ENCODE results near the gene D2HGDH. TPM values are rescaled to one million over a fixed set of nuclear protein-coding genes. Genes with fewer than 3 reads are reported as not detected.

Gene D2HGDH
- total and polyA plus RNA-seq, 2 of the 8 experiments (the other 6 are each of a cell fraction or from before 2014, with no cell fraction given) = 3.4 to 8.1 TPM

GRCh38 chr2:241777686-241778627 is 43.5 kb downstream of the D2HGDH start:
- H3K27ac ChIP-seq (ENCODE audit: low read depth, low read length) = no peak overlapping the region
- peaks cover 17 to 20% of the 10 kb centered on the region in 2 experiments for H3K9me3 ChIP-seq (ENCODE audit: insufficient read depth in 2 of 2, low read depth in 1 of 2, low read length in 1 of 2)
- 0 out of 2 replicates have a peak overlapping the region, but pooled peaks have one; percentile 9 for H2BK12ac ChIP-seq (ENCODE audit: low read depth, low read length)
- no peak overlapping the region for H2BK20ac ChIP-seq (ENCODE audit: low read length)
- H4K5ac ChIP-seq (ENCODE audit: insufficient read length, low read depth, low read length) = peak overlapping the region; percentile 15
- H3K4ac ChIP-seq (replicated peaks; ENCODE audit: insufficient read length, low read depth, low read length) = no peak overlapping the region
- H3K36me3 ChIP-seq (ENCODE audit: control insufficient read depth in 2 of 4, insufficient read depth in 4 of 4, low read length in 3 of 4) = no peaks in the 10 kb centered on the region
- no peak overlapping the region for H2AFZ ChIP-seq (ENCODE audit: low read length)
- no peak overlapping the region for H2AK5ac ChIP-seq (ENCODE audit: low read depth, low read length)
- H3K79me1 ChIP-seq (ENCODE audit: low read depth, low read length) = no peaks in the 10 kb centered on the region
- no peaks in the 10 kb centered on the region for H3K23me2 ChIP-seq (ENCODE audit: low read depth, low read length)
- ChIA-PET CTCF (ENCODE audit: partially characterized antibody) (no interaction called here), POLR2A (ENCODE audit: partially characterized antibody) (interaction anchor here (1.1 kb wide), 1 partner anchor 56 kb away, joined by 3 read pairs; no protein-coding TSS in a partner anchor)
- H2BK15ac ChIP-seq (ENCODE audit: low read length) = no peak overlapping the region; the same call in 1 of the 2 replicates
- no peak overlapping the region for H2BK5ac ChIP-seq (ENCODE audit: low read depth, low read length)
- H3K18ac ChIP-seq (ENCODE audit: extremely low read depth, low read length) = peak overlapping the region; percentile 48; the same call in 1 of the 2 replicates
- H3K4me1 ChIP-seq (replicated peaks in 1 of 4; ENCODE audit: control insufficient read depth in 3 of 4, insufficient read depth in 4 of 4, low read length in 3 of 4) = peaks cover 0 to 20% (median 7%) of the 10 kb centered on the region in 4 experiments; a peak in 6 of 7 replicates
- DNase-seq (ENCODE audit: low read depth in 1 of 2, low spot score in 2 of 2) (peak in 1 of 2 experiments; percentile 39), FAIRE-seq (no peak)
- H3K79me2 ChIP-seq (ENCODE audit: control insufficient read depth in 1 of 2, insufficient read depth in 2 of 2, low read length in 2 of 2) = no peaks in the 10 kb centered on the region
- no peak overlapping the region for H3K14ac ChIP-seq (ENCODE audit: insufficient read length)
- no peaks in the 10 kb centered on the region for H3K27me3 ChIP-seq (replicated peaks in 1 of 4; ENCODE audit: control insufficient read depth in 3 of 4, extremely low read depth in 1 of 4, insufficient read depth in 3 of 4, low read length in 3 of 4)
- peak overlapping the region; percentile 85 for H4K91ac ChIP-seq (replicated peaks; ENCODE audit: insufficient read length, low read length)
- H3K4me2 ChIP-seq (ENCODE audit: insufficient read depth in 1 of 2, low read depth in 2 of 2, low read length in 2 of 2) = no peak overlapping the region; a peak in 1 of 4 replicates
- H4K8ac ChIP-seq (ENCODE audit: extremely low read depth, insufficient read depth, low read length) = no peak overlapping the region; the same call in 1 of the 2 replicates
- H3K56ac ChIP-seq (replicated peaks; ENCODE audit: insufficient read length, low read depth, low read length) = no peak overlapping the region
- no peak overlapping the region for H2BK120ac ChIP-seq (replicated peaks; ENCODE audit: low read depth, low read length)
- no peaks in the 10 kb centered on the region for H4K20me1 ChIP-seq (replicated peaks in 1 of 2; ENCODE audit: control insufficient read depth in 1 of 2, insufficient read depth in 2 of 2, low read length in 2 of 2)
- no peak overlapping the region for H3K9ac ChIP-seq (replicated peaks in 1 of 4; ENCODE audit: extremely low read depth in 1 of 4, low read depth in 3 of 4, low read length in 3 of 4)
- 88% methylated on average over 21 of the region's 21 CpGs; no CpG with 5 or more reads in 1 of the 2 experiments for WGBS, 2 experiments (ENCODE audit: extremely low coverage in 1 of 2, insufficient coverage in 1 of 2, insufficient read length in 1 of 2, insufficient replicate concordance in 2 of 2, low coverage in 1 of 2, low lambda C conversion rate in 2 of 2, missing lambda C conversion rate in 1 of 2)
- no peak overlapping the region for H3K23ac ChIP-seq (ENCODE audit: insufficient read length)
- no peak overlapping the region for H3K4me3 ChIP-seq (ENCODE audit: extremely low read depth in 1 of 4, insufficient read depth in 2 of 4, low read depth in 3 of 4, low read length in 4 of 4)
- TF ChIP-seq YY1 (IDR thresholded peaks at IDR 0.05; ENCODE audit: low read depth, low read length) (no peak), BRCA1 (IDR thresholded peaks at IDR 0.05; ENCODE audit: low read depth, low read length) (no peak), ATF3 (IDR thresholded peaks at IDR 0.05; ENCODE audit: insufficient read depth, low read depth, low read length) (no peak)
